Hindlimb muscle (tissue), 1 donor: ENCODE results near the gene ID3. TPM values are rescaled to one million over a fixed set of nuclear protein-coding genes. Genes with fewer than 3 reads are reported as not detected.
A peak's percentile ranks its signal among the peaks of the same experiment; 100 is the strongest.

Experiments
- DNase-seq: peaks from one replicate; pipeline ENCODE4 v3.0.0-alpha.2; 2013
- polyA plus RNA-seq: library from polyadenylated mRNA; unstranded; fragments of 120-200 nt; gene quantifications from one replicate; pipeline ENCODE4 v1.2.1, GENCODE V29; 2013; ENCODE audit not compliant: insufficient read length

ID3 gene
- polyA plus RNA-seq, 1 donor = 55.0 TPM

- no peak for DNase-seq
These were observed 33.6 kb downstream of the ID3 start for GRCh38 chr1:23525558-23526250.

GRCh38 chr1:23524716-23525401 is 34.4 kb downstream of the ID3 start:
- peak; percentile 35 for DNase-seq

- no peak for DNase-seq
These were observed 35.1 kb downstream of the ID3 start for GRCh38 chr1:23524163-23524562.

- DNase-seq = no peak
These were observed 36.9 kb downstream of the ID3 start for GRCh38 chr1:23522244-23522982.

GRCh38 chr1:23521588-23521987 is 37.7 kb downstream of the ID3 start:
- DNase-seq = no peak

GRCh38 chr1:23517581-23517980 is 41.7 kb downstream of the ID3 start:
- DNase-seq = no peak

GRCh38 chr1:23515905-23516304 is 43.4 kb downstream of the ID3 start:
- DNase-seq = no peak

GRCh38 chr1:23514111-23514679 is 45.1 kb downstream of the ID3 start:
- DNase-seq = no peak

GRCh38 chr1:23509896-23510295 is 49.4 kb downstream of the ID3 start:
- DNase-seq = no peak

Other genes with a start within 250 kb of the ID3 start
- 125 TPM for gene HNRNPR, start 215.2 kb downstream of the ID3 start, polyA plus RNA-seq
- 38.5 TPM for gene ZNF436, start 189.7 kb downstream of the ID3 start, polyA plus RNA-seq
- 430 TPM for gene TCEA3, start 134.8 kb downstream of the ID3 start, polyA plus RNA-seq
- gene ASAP3, start 75.3 kb downstream of the ID3 start, polyA plus RNA-seq = 57.1 TPM
- gene E2F2, start 28.3 kb downstream of the ID3 start, polyA plus RNA-seq = 3.9 TPM
- gene RPL11, start 132.3 kb upstream of the ID3 start, polyA plus RNA-seq = 2,860 TPM
- 33.6 TPM for gene ELOA, start 184.0 kb upstream of the ID3 start, polyA plus RNA-seq
- gene PITHD1, start 218.9 kb upstream of the ID3 start, polyA plus RNA-seq = 35.8 TPM
- gene LYPLA2, start 231.6 kb upstream of the ID3 start, polyA plus RNA-seq = 32.3 TPM
- gene GALE, start 241.3 kb upstream of the ID3 start, polyA plus RNA-seq = 26.9 TPM